HTERT RPE-1 (cell line): ENCODE results near the gene BLTP2.
"Not testable (repeated sequence)": the region's sequence is repeated elsewhere in the genome, so short reads cannot be mapped to it uniquely, and the experiment has no call there.

Experiments
- in situ Hi-C: fragments of 300-500 bp; cut with MboI; formaldehyde crosslinking; loops from 4 replicates; pipeline ENCODE4 v1.14.3; 2020; ENCODE audit warnings: low sequenced_read_pairs

BLTP2 gene

GRCh38 chr17:28644787-28645575 is at the start of gene BLTP2:
BLTP2 (minus strand) TSS chr17:28645158; CDS start chr17:28645056, 102 bp downstream.
- in situ Hi-C loops: no loop called here

DNA sequence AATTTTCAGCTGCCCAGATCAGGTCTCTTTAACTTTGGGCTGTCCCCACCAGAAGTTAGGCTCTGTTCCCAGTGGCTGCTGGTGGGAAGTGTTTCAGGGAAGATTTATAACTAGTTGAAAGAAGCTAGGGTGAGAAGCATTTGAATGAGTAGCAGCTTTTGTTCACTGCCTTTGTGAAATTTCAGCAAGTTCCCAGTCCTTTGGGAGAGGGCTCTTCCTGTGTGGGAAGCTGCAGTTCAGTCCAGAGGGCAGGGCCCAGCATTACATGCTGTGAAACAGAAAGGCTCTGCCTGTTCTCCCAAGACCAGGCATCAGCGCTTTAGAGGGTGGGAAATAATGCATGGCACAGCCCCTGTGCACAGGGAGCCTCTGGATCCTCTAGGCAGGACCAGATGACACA is 48.9 kb upstream of the BLTP2 start:
- in situ Hi-C loops: no loop called here

DNA sequence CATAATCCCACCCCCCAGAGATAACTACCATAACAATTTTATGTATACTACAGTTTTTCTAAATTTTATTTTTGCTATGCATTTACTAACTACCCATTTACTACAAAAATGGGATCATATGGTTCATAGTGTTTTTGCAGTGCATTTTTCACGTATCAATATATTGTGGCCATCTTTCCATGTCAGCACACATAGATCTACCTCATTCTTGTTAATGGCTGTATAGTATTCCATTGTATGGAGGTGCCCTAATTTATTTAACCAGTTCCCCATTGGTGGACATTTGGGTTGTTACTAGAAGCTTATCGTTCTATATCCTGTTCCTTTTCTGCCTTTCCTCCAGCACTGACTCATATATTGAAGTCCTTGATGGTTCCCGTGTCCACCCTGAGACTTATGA is 44.1 kb upstream of the BLTP2 start:
- in situ Hi-C loops: no loop called here

DNA sequence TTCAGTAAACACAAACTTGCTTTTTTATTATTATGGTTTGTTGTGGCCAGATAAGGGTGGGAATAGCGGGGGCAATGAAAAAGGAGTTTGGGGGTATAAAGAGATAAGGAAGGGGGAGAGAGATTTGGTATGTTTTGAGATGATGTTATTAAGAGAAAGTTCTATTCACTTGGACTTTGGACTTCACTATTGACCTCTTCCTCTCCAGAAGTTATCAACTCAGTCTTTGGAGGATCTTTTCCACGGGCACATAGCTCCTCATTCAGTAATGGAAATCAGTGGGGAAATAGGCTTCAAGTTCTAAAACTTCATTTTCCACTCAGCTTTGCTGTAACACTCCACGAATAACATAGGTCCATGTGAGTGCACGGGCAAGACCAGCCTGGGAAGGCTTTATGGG is 43.5 kb upstream of the BLTP2 start:
- in situ Hi-C loops: no loop called here

DNA sequence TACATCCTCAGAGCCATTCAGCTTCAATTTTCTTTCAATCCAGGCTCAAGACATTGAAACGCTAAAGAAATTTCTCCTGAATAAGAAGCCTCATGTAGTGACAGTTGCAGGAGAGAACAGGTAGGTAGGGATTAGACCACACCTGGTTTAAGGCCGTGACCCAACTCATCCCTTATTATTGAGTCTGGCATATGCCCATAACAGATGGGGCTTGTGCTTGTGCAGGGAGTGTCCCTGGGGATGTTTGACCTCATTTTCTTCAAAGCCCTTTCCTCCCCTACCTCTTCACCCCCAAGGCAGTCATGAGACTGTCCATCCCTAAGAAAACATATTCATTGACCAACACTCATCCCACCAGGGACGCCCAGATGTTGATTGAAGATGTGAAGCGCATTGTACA is 41.3 kb upstream of the BLTP2 start:
- in situ Hi-C loops: no loop called here

GRCh38 chr17:28685366-28685765 is 40.4 kb upstream of the BLTP2 start:
- in situ Hi-C loops: no loop called here

GRCh38 chr17:28684963-28685362 is 40.0 kb upstream of the BLTP2 start:
- in situ Hi-C loops: no loop called here

DNA sequence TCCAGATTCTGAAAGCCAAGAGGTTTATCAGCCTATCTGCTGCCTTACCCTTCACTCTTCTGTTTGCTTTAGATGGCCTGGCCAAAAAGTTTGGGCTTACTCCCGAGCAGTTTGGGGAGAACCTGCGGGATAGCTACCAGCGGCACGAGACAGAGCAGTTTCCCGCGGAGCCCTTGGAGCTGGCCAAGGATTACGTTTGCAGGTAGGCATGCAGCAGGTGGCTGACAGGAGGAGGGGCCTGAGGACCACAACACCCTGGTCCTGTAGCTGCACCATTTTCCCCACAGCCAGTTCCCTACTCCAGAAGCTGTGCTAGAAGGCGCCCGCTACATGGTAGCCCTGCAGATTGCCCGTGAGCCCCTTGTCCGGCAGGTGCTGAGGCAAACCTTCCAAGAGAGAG is 37.7 kb upstream of the BLTP2 start:
- in situ Hi-C loops: no loop called here

DNA sequence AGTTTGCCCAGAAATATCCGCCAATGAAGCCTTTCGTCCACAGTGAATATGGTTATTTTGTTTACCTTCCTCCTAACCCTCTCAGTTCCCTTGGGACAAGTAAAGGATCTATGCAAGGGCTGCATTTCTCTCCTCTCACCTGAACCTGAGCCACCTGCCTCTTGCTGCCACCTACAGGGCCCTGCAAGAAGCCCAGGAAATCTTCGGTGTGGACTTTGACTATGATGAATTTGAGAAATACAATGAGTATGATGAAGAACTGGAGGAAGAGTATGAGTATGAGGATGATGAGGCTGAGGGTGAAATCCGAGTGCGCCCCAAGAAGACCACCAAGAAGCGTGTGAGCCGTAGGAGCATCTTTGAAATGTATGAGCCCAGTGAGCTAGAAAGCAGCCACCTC is 31.0 kb upstream of the BLTP2 start:
- in situ Hi-C loops: no loop called here

- in situ Hi-C loops: no loop called here
These were observed 30.5 kb upstream of the BLTP2 start for GRCh38 chr17:28675490-28675889.

DNA sequence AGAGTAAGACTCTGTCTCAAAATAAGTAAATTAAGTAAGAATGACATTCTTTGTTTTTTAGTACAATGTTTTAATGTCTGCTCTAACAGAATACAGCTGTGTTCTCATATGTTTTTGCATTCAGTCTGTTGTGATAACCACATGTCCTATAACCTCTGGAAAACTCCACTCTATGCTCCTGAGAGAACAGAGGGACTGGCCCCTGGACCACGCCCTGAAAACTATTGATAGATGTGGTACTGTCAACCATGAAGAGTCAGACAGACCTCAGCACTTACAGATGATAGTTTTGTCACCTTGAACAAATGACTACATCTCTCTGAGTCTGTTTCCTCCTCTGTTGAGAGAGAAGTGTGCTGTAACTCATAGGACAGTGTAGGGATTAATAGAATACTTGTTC is 25.0 kb upstream of the BLTP2 start:
- in situ Hi-C loops: no loop called here

- in situ Hi-C loops: no loop called here
These were observed 22.9 kb upstream of the BLTP2 start for GRCh38 chr17:28667870-28668269.

DNA sequence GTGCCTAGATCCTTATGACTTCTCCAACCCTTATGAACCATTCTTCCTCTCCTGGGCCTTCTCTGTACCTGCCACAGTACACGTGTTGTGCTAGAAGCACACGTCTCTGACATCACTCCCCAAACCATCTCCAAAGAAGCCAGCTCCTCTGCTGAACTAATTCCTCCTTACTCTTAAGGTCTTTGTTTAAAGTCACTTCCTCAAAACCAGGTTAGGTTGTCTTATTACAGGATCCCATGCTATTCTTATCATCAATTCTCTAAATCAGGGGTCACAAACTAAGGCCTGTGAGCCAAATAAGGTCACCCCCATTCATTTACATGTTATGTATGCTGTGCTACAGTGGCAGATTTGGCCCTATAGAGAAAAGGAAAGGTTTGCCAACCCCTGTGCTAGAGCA is 21.0 kb upstream of the BLTP2 start:
- in situ Hi-C loops: no loop called here

DNA sequence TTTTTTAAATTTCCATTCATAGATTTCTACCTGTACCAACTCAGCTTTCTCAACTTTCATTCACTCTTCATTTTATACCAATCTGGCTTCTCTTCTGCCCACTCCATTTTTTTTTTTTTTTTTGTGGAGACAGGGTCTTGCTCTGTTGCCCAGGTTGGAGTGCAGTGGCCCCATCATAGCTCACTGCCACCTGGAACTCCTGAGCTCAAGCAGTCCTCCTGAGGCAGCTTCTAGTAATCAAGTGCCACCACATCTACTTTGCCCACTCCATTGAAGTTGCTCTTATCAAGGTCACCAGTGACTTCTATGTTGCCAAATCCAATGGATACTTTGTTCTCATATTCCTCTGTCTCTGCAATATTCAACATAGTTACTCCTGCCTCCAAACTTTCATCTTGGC is 18.8 kb upstream of the BLTP2 start:
- in situ Hi-C loops: no loop called here

- in situ Hi-C loops: no loop called here
These were observed 17.5 kb upstream of the BLTP2 start for GRCh38 chr17:28662527-28662829.

DNA sequence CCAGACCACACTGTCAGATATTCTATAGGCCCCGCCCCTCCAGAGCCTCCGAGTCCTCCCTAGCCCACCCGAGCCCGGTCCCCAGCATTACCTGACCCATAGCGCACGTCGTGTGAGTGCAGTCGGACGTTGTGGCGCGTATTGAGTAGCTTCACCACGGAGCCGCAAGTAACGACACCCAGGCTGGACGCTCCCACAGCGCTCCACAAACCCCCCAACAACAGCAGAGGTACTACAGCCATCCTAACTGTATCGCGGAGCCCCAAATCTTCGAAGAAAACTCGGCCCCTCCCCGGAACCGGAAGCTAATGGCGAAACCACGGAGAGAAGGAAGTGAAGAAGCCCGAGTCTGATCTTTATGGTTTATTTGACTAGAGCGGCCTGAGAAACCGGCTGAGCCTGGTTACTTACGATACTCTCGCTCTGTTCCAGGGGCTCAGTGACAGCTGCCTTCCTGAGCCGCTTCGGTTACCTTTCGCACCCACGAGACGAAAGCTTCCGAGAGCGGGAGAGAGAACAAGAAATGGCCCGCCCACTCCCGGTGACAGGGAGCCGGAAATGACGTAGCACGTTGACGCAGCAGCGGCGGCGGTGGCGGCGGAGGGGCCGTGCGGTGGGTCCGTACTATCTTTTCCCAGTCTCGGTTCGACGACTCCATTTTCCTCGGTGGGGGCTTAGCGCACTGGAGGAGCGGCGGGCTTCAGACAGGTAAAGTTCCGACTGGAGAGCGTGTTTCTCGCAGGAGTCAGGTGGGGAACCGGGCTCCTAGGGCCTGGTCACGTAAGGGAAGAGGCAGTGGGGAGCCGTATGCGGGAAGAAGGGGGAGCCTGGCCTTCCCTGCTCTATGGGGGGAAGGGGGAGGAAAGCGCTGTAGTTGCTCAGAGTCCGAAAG is 16.9 kb upstream of the BLTP2 start, which contains the start of the genes SDF2 and SUPT6H:
TSS of gene SDF2 (minus strand) at position 272 of the 892 bp plus-strand sequence. CDS start at position 242, 30 bp downstream.
TSS of gene SUPT6H (plus strand) at position 571 of the 892 bp plus-strand sequence. CDS start 11,197 bp downstream, outside the sequence.
- in situ Hi-C loops: no loop called here

GRCh38 chr17:28659497-28659881 is 14.5 kb upstream of the BLTP2 start:
- in situ Hi-C loops: not testable (repeated sequence)

- in situ Hi-C loops: not testable (repeated sequence)
These were observed 14.0 kb upstream of the BLTP2 start for GRCh38 chr17:28658766-28659496.

- in situ Hi-C loops: not testable (repeated sequence)
These were observed 13.4 kb upstream of the BLTP2 start for GRCh38 chr17:28658342-28658741.

DNA sequence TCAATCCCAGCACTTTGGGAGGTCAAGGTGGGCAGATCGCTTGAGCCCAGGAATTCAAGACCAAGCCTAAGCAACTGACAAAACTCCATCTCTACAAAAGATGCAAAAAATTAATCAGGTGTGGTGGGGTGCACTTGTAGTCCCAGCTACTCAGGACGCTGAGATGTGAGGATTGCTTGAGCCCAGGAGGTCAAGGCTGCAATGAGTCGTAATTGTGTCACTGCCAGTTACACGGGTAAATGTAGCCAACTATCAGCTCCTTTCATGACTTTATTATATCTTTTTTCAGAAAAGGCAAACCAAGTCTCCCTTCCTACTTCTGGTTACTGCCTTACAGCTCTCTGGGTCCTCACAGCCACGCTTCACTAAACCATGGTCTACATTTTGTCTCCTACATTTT is 12.8 kb upstream of the BLTP2 start:
- in situ Hi-C loops: no loop called here

DNA sequence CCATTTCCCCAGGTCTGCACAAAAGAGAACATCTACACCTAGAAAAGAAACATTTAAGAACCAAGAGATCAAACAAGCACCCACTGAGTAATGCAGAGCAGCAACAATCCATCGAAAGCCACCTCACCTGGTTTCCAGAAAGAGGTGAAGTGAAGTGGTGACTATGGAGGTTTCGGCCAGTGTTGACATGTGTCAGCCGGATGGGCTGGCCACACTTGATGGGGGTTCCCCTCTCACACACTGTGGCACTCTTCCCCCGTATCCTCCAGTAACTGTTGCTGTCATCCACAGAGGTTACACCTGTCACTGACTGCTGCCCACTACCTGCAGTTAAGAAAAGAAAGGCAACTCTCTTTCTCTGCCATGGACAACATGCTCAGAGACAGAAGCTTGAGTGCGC is 10.2 kb upstream of the BLTP2 start:
- in situ Hi-C loops: no loop called here
